ENCODE results near the gene TDG. TPM values are rescaled to one million over a fixed set of nuclear protein-coding genes. Genes with fewer than 3 reads are reported as not detected.

TDG gene
- polyA plus RNA-seq, 2 of the 4 experiments (the other 2 are of a cell fraction) = 28.7 to 65.4 TPM

DNA sequence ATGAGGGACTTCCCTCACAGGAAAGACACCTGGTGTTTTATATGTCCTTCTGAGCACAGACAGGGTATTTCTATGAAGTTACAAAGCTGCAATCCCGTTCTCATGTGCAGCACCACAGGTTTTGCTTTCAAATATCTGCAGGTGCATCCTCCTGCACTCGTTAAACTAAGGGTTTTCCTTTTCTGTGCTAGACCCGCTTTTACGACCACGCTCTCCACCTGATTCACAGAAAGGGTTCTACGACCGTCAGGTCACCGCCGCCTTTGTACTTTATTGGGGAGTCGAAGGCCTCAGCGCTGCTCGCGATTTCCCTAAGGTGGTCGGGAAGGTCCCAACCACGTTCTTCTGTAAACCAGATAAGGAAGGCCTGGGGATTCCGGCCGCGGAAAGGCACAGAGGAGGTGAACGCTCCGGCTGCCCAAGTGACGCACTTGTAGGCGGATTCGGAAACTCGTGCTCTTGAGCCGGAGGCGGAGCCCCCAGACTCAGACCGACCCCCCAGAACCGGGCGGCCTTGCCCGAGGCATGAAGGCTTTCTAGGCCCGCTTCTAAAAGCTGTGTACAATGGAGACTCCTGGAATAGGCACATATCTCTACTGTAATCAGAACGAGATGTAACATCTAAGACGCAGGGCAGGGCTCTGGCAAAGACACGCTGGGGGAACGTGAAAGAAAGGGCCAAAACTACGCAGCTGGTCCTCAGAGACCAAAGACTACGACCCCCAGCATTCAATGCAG, 36.5 kb upstream of the TDG start (continued):
- no peak for TF ChIP-seq MAFK (IDR thresholded peaks at IDR 0.05; ENCODE audit: partially characterized antibody)
- TF ChIP-seq HEYL (CRISPR knock-in tag; IDR thresholded peaks at IDR 0.05) = no peak
- TF ChIP-seq PHF8 (IDR thresholded peaks at IDR 0.05; ENCODE audit: borderline replicate concordance, low read depth) = peak; percentile 97
- no peak for TF ChIP-seq RARB (CRISPR knock-in tag; IDR thresholded peaks at IDR 0.05)
- TF ChIP-seq, protein P1, sequence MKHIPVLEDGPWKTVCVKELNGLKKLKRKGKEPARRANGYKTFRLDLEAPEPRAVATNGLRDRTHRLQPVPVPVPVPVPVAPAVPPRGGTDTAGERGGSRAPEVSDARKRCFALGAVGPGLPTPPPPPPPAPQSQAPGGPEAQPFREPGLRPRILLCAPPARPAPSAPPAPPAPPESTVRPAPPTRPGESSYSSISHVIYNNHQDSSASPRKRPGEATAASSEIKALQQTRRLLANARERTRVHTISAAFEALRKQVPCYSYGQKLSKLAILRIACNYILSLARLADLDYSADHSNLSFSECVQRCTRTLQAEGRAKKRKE (CRISPR knock-in tag; IDR thresholded peaks at IDR 0.05; ENCODE audit: low read depth) = no peak
- TF ChIP-seq FOSL2 (IDR thresholded peaks at IDR 0.05) = no peak
- TF ChIP-seq FOSL2 (CRISPR knock-in tag; IDR thresholded peaks at IDR 0.05) = no peak
- TF ChIP-seq CHD4 (IDR thresholded peaks at IDR 0.05; ENCODE audit: borderline replicate concordance) = no peak
- TF ChIP-seq, protein P2, sequence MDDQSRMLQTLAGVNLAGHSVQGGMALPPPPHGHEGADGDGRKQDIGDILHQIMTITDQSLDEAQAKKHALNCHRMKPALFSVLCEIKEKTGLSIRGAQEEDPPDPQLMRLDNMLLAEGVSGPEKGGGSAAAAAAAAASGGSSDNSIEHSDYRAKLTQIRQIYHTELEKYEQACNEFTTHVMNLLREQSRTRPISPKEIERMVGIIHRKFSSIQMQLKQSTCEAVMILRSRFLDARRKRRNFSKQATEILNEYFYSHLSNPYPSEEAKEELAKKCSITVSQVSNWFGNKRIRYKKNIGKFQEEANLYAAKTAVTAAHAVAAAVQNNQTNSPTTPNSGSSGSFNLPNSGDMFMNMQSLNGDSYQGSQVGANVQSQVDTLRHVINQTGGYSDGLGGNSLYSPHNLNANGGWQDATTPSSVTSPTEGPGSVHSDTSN (IDR thresholded peaks at IDR 0.05) = no peak
- TF ChIP-seq FOSB (CRISPR knock-in tag; IDR thresholded peaks at IDR 0.05) = no peak
- TF ChIP-seq, protein P3, sequence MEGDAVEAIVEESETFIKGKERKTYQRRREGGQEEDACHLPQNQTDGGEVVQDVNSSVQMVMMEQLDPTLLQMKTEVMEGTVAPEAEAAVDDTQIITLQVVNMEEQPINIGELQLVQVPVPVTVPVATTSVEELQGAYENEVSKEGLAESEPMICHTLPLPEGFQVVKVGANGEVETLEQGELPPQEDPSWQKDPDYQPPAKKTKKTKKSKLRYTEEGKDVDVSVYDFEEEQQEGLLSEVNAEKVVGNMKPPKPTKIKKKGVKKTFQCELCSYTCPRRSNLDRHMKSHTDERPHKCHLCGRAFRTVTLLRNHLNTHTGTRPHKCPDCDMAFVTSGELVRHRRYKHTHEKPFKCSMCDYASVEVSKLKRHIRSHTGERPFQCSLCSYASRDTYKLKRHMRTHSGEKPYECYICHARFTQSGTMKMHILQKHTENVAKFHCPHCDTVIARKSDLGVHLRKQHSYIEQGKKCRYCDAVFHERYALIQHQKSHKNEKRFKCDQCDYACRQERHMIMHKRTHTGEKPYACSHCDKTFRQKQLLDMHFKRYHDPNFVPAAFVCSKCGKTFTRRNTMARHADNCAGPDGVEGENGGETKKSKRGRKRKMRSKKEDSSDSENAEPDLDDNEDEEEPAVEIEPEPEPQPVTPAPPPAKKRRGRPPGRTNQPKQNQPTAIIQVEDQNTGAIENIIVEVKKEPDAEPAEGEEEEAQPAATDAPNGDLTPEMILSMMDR (IDR thresholded peaks at IDR 0.05) = no peak
- TF ChIP-seq MAX (IDR thresholded peaks at IDR 0.05) = peak; percentile 64
- TF ChIP-seq E2F6 (IDR thresholded peaks at IDR 0.05; ENCODE audit: borderline replicate concordance, low read depth) = 0 out of 2 replicates have a peak, but pooled peaks have one; percentile 23

DNA sequence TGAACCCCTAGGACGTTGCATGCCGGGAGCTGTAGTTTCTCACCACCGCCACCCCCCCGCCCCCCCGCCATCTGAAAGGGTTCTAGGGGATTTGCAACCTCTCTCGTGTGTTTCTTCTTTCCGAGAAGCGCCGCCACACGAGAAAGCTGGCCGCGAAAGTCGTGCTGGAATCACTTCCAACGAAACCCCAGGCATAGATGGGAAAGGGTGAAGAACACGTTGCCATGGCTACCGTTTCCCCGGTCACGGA, 36.0 kb upstream of the TDG start:
- whole genome bisulfite sequencing (ENCODE audit: missing lambda C conversion rate) = under 1% methylated on average over 18 of the region's 18 CpGs
- CTCF ChIA-PET = interaction anchor here (0.7 to 1.7 kb wide), 2 partner anchors 32 to 158 kb away, joined by 3 to 7 read pairs; no protein-coding TSS in a partner anchor
- no peak for DNase-seq (ENCODE audit: low read depth in 1 of 2, low spot score in 1 of 2)
- Histone ChIP-seq H3K4me2 (peak overlapping the region; percentile 92), H3K9me3 (no peaks in the 10 kb centered on the region), H3K4me3 (peak overlapping the region; percentile 55), H3K27ac (peak overlapping the region; percentile 90 to 91), H3K4me1 (peaks cover 35% of the 10 kb centered on the region)
- POLR2A ChIA-PET = interaction anchor here (0.5 to 2.5 kb wide), 26 partner anchors 9 to 412 kb away, joined by 3 to 43 read pairs (median 4); partner anchors contain the start of genes HCFC2, NFYB, NT5DC3 and TDG
- ATAC-seq = no peak
- TF ChIP-seq ZFP36 (IDR thresholded peaks at IDR 0.05; ENCODE audit: borderline replicate concordance, partially characterized antibody) (no peak), MYC (IDR thresholded peaks at IDR 0.05; ENCODE audit: borderline replicate concordance, low read length) (no peak), ZSCAN20 (CRISPR knock-in tag; IDR thresholded peaks at IDR 0.05) (no peak), SMC3 (IDR thresholded peaks at IDR 0.05) (no peak), CHD4 (IDR thresholded peaks at IDR 0.05; ENCODE audit: borderline replicate concordance) (no peak), FOSB (CRISPR knock-in tag; IDR thresholded peaks at IDR 0.05) (no peak), HOXB13 (CRISPR knock-in tag; IDR thresholded peaks at IDR 0.05; ENCODE audit: low read depth) (no peak), E2F6 (IDR thresholded peaks at IDR 0.05; ENCODE audit: borderline replicate concordance, low read depth) (no peak), HOXA7 (CRISPR knock-in tag; IDR thresholded peaks at IDR 0.05) (no peak), MAX (IDR thresholded peaks at IDR 0.05) (no peak), CEBPB (IDR thresholded peaks at IDR 0.05) (no peak), HDAC2 (IDR thresholded peaks at IDR 0.05) (no peak), FOXS1 (CRISPR knock-in tag; IDR thresholded peaks at IDR 0.05) (no peak), RAD21 (conservative IDR thresholded peaks at IDR 0.05 in 1 of 2, IDR thresholded peaks at IDR 0.05 in 1 of 2) (no peak), EHF (CRISPR knock-in tag; IDR thresholded peaks at IDR 0.05) (no peak)
- TF ChIP-seq, protein P4, sequence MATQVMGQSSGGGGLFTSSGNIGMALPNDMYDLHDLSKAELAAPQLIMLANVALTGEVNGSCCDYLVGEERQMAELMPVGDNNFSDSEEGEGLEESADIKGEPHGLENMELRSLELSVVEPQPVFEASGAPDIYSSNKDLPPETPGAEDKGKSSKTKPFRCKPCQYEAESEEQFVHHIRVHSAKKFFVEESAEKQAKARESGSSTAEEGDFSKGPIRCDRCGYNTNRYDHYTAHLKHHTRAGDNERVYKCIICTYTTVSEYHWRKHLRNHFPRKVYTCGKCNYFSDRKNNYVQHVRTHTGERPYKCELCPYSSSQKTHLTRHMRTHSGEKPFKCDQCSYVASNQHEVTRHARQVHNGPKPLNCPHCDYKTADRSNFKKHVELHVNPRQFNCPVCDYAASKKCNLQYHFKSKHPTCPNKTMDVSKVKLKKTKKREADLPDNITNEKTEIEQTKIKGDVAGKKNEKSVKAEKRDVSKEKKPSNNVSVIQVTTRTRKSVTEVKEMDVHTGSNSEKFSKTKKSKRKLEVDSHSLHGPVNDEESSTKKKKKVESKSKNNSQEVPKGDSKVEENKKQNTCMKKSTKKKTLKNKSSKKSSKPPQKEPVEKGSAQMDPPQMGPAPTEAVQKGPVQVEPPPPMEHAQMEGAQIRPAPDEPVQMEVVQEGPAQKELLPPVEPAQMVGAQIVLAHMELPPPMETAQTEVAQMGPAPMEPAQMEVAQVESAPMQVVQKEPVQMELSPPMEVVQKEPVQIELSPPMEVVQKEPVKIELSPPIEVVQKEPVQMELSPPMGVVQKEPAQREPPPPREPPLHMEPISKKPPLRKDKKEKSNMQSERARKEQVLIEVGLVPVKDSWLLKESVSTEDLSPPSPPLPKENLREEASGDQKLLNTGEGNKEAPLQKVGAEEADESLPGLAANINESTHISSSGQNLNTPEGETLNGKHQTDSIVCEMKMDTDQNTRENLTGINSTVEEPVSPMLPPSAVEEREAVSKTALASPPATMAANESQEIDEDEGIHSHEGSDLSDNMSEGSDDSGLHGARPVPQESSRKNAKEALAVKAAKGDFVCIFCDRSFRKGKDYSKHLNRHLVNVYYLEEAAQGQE (IDR thresholded peaks at IDR 0.05) = no peak
- TF ChIP-seq, protein P1 (CRISPR knock-in tag; IDR thresholded peaks at IDR 0.05; ENCODE audit: low read depth) = no peak
- TF ChIP-seq, protein P5, sequence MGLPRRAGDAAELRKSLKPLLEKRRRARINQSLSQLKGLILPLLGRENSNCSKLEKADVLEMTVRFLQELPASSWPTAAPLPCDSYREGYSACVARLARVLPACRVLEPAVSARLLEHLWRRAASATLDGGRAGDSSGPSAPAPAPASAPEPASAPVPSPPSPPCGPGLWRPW (IDR thresholded peaks at IDR 0.05) = no peak
- no peak for FAIRE-seq

Data from A549 (cell line).